Kidney glomerular epithelial cell (primary cell): Measurements from ENCODE around the gene AQP2.

ENCODE experiments used
- DNase-seq: peaks from one replicate; lab custom pipeline; 2025; lab: John Stamatoyannopoulos, UW

Gene AQP2

GRCh38 chr12:49950273-49951251, at the start of gene AQP2:
Gene AQP2 (plus strand): TSS chr12:49950737. CDS start chr12:49950831, 94 bp downstream.
- no peak for DNase-seq

GRCh38 chr12:49901026-49901425, 49.5 kb upstream of the AQP2 start:
- no peak for DNase-seq

- DNase-seq: no peak
These were observed 48.6 kb upstream of the AQP2 start for GRCh38 chr12:49901986-49902385.

- no peak for DNase-seq
These were observed 47.9 kb upstream of the AQP2 start for GRCh38 chr12:49902399-49903350.

- no peak for DNase-seq
These were observed 47.2 kb upstream of the AQP2 start for GRCh38 chr12:49903351-49903699.

- no peak for DNase-seq
These were observed 46.7 kb upstream of the AQP2 start, which contains the start of gene FAIM2 for GRCh38 chr12:49903700-49904423. Gene FAIM2 (minus strand): TSS chr12:49903900. CDS start chr12:49903792, 108 bp downstream.

- DNase-seq: no peak
These were observed 45.9 kb upstream of the AQP2 start for GRCh38 chr12:49904601-49905000.

- DNase-seq: no peak
These were observed 44.7 kb upstream of the AQP2 start for GRCh38 chr12:49905718-49906314.

GRCh38 chr12:49907352-49907751, 43.2 kb upstream of the AQP2 start:
- no peak for DNase-seq

GRCh38 chr12:49909356-49909755, 41.2 kb upstream of the AQP2 start:
- DNase-seq: no peak

- peak; percentile 12 for DNase-seq
These were observed 40.7 kb upstream of the AQP2 start for GRCh38 chr12:49909826-49910225.

GRCh38 chr12:49910331-49911212, 40.0 kb upstream of the AQP2 start:
- DNase-seq: no peak

- no peak for DNase-seq
These were observed 39.3 kb upstream of the AQP2 start for GRCh38 chr12:49911213-49911605.

- no peak for DNase-seq
These were observed 37.9 kb upstream of the AQP2 start for GRCh38 chr12:49912345-49913255.

- no peak for DNase-seq
These were observed 34.2 kb upstream of the AQP2 start for GRCh38 chr12:49916129-49916919.

- DNase-seq: no peak
These were observed 33.3 kb upstream of the AQP2 start for GRCh38 chr12:49917166-49917787.

GRCh38 chr12:49917788-49918173, 32.8 kb upstream of the AQP2 start:
- DNase-seq: no peak
